Measurements from ENCODE around the gene SV2B.

DNA sequence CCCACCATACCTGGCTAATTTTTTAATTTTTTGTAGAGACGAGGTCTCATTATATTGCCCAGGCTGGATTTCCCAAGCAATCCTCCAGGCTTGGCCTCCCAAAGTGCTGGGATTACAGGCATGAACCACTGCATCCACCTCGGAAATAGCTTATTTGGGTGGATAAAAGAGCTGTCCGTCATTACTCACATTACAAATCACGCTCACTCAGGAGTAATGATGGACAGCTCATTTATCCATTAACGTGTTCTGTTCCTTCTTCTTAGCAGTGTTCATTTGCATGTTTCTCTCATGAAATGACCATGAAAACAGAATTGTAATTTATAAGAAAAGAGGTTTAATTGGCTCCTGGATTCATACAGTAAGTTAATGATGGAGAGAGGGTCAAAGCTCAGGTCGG lies 9.8 kb downstream of the SV2B start:
- TF ChIP-seq, protein P1, sequence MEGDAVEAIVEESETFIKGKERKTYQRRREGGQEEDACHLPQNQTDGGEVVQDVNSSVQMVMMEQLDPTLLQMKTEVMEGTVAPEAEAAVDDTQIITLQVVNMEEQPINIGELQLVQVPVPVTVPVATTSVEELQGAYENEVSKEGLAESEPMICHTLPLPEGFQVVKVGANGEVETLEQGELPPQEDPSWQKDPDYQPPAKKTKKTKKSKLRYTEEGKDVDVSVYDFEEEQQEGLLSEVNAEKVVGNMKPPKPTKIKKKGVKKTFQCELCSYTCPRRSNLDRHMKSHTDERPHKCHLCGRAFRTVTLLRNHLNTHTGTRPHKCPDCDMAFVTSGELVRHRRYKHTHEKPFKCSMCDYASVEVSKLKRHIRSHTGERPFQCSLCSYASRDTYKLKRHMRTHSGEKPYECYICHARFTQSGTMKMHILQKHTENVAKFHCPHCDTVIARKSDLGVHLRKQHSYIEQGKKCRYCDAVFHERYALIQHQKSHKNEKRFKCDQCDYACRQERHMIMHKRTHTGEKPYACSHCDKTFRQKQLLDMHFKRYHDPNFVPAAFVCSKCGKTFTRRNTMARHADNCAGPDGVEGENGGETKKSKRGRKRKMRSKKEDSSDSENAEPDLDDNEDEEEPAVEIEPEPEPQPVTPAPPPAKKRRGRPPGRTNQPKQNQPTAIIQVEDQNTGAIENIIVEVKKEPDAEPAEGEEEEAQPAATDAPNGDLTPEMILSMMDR (optimal IDR thresholded peaks at IDR 0.05 in 1 of 3, IDR thresholded peaks at IDR 0.05 in 1 of 3, conservative IDR thresholded peaks at IDR 0.05 in 1 of 3; ENCODE audit: extremely low read depth in 1 of 3, insufficient read depth in 2 of 3, low read length in 3 of 3) = no peak
- no peak for TF ChIP-seq EZH2 (IDR thresholded peaks at IDR 0.05; ENCODE audit: low read length)
